Neural crest cell (in vitro differentiated cells): ENCODE measurements around the gene GAS2L2. TPM values are rescaled to one million over a fixed set of nuclear protein-coding genes. Genes with fewer than 3 reads are reported as not detected.

Source experiments
- DNase-seq: peaks from one replicate; pipeline ENCODE4 v3.0.0; 2021; ENCODE audit warnings: low read depth, mixed read lengths, low spot score
- H3K27ac Mint-ChIP-seq: one replicate; pipeline ENCODE4 v1.8.0; 2021; ENCODE audit warnings: mild to moderate bottlenecking, mixed read lengths; ENCODE audit not compliant: unreplicated experiment
- H3K27me3 Mint-ChIP-seq: 2 replicates; pipeline ENCODE4 v1.8.0; 2021; ENCODE audit warnings: low read depth, mild to moderate bottlenecking, mixed read lengths
- H3K36me3 Mint-ChIP-seq: 2 replicates; pipeline ENCODE4 v1.8.0; 2021; ENCODE audit warnings: low read depth, mild to moderate bottlenecking, mixed read lengths
- H3K4me1 Mint-ChIP-seq: 2 replicates; pipeline ENCODE4 v1.8.0; 2021; ENCODE audit warnings: mixed read lengths
- H3K4me3 Mint-ChIP-seq: one replicate; pipeline ENCODE4 v1.8.0; 2021; ENCODE audit warnings: mild to moderate bottlenecking, mixed read lengths
- H3K9me3 Mint-ChIP-seq: 2 replicates; pipeline ENCODE4 v1.8.0; 2021; ENCODE audit warnings: mixed read lengths
- CTCF ChIP-seq: fragments of 200-600 bp; sonication (generic); conservative IDR thresholded peaks from 2 replicates; pipeline ENCODE4 v1.5.0; 2021; ENCODE audit warnings: antibody characterized with exemption, mild to moderate bottlenecking
- total RNA-seq: library from RNA; stranded (reverse); gene quantifications from 2 replicates; pipeline ENCODE4 v1.2.1, GENCODE V29; 2021

The GAS2L2 gene
- total RNA-seq, 1 donor from 2014 or later: 0.12 TPM

GRCh38 chr17:35749560-35750412, 3.3 kb downstream of the GAS2L2 start:
- Mint-ChIP-seq H3K36me3 (no peaks in the 10 kb centered on the region), H3K4me3 (no peak overlapping the region)
- DNase-seq: no peak

GRCh38 chr17:35748979-35749378, 4.1 kb downstream of the GAS2L2 start:
- no peak overlapping the region for H3K4me3 Mint-ChIP-seq
- no peak for TF ChIP-seq CTCF
- H3K27ac Mint-ChIP-seq: no peak overlapping the region
- H3K9me3 Mint-ChIP-seq: no peaks in the 10 kb centered on the region
- no peak for DNase-seq
- no peaks in the 10 kb centered on the region for H3K36me3 Mint-ChIP-seq
- peaks cover 8% of the 10 kb centered on the region for H3K4me1 Mint-ChIP-seq
- peaks cover 40% of the 10 kb centered on the region for H3K27me3 Mint-ChIP-seq

More at GRCh38 chr17:35749560-35750412, 3.3 kb downstream of the GAS2L2 start:
- Mint-ChIP-seq H3K4me1 (peaks cover 8% of the 10 kb centered on the region), H3K27ac (no peak overlapping the region), H3K9me3 (no peaks in the 10 kb centered on the region), H3K27me3 (peaks cover 33% of the 10 kb centered on the region)
- TF ChIP-seq CTCF: no peak

GRCh38 chr17:35748341-35748841, 4.6 kb downstream of the GAS2L2 start:
- Mint-ChIP-seq H3K9me3 (no peaks in the 10 kb centered on the region), H3K4me3 (no peak overlapping the region), H3K36me3 (no peaks in the 10 kb centered on the region), H3K27me3 (peaks cover 45% of the 10 kb centered on the region), H3K27ac (no peak overlapping the region), H3K4me1 (peaks cover 8% of the 10 kb centered on the region)
- no peak for TF ChIP-seq CTCF
- no peak for DNase-seq

GRCh38 chr17:35747540-35748017, 5.5 kb downstream of the GAS2L2 start:
- H3K27ac Mint-ChIP-seq: no peak overlapping the region
- peak; percentile 89 for TF ChIP-seq CTCF
- H3K4me1 Mint-ChIP-seq: peaks cover 8% of the 10 kb centered on the region
- H3K4me3 Mint-ChIP-seq: peak overlapping the region; percentile 56
- no peaks in the 10 kb centered on the region for H3K9me3 Mint-ChIP-seq
- peaks cover 50% of the 10 kb centered on the region for H3K27me3 Mint-ChIP-seq
- H3K36me3 Mint-ChIP-seq: no peaks in the 10 kb centered on the region
- DNase-seq: peak; percentile 84

GRCh38 chr17:35745749-35746320, 7.2 kb downstream of the GAS2L2 start:
- DNase-seq: no peak
- Mint-ChIP-seq H3K27me3 (peaks cover 61% of the 10 kb centered on the region), H3K36me3 (no peaks in the 10 kb centered on the region), H3K27ac (no peak overlapping the region), H3K9me3 (no peaks in the 10 kb centered on the region), H3K4me3 (no peak overlapping the region), H3K4me1 (peaks cover 12% of the 10 kb centered on the region)
- no peak for TF ChIP-seq CTCF
